GM12872 (cell line): Measurements from ENCODE around the gene KRTAP5-9.

Experiments used
- CTCF ChIP-seq: IDR thresholded peaks from 3 replicates; pipeline ENCODE4 v1.5.1; 2011; ENCODE audit warnings: low read depth, mild to moderate bottlenecking, low read length, moderate library complexity; ENCODE audit not compliant: insufficient read depth

The KRTAP5-9 gene

GRCh38 chr11:71504531-71504930, 43.7 kb upstream of the KRTAP5-9 start:
- TF ChIP-seq CTCF, result no peak

- TF ChIP-seq CTCF, result no peak
Measured at GRCh38 chr11:71505001-71505400, 43.2 kb upstream of the KRTAP5-9 start.

GRCh38 chr11:71505781-71506180, 42.4 kb upstream of the KRTAP5-9 start:
- TF ChIP-seq CTCF, result no peak

GRCh38 chr11:71507102-71507501, 41.1 kb upstream of the KRTAP5-9 start:
- TF ChIP-seq CTCF, result no peak

GRCh38 chr11:71518506-71519471, 29.4 kb upstream of the KRTAP5-9 start:
- no peak for TF ChIP-seq CTCF

- no peak for TF ChIP-seq CTCF
Measured at GRCh38 chr11:71519546-71519945, 28.7 kb upstream of the KRTAP5-9 start.

- no peak for TF ChIP-seq CTCF
Measured at GRCh38 chr11:71525188-71525937, 22.9 kb upstream of the KRTAP5-9 start.
